Peyer's patch (tissue), 4 donors: ENCODE measurements around the gene ANG.

ENCODE experiments used
- CTCF ChIP-seq, 6 experiments: fragments of 450-650 bp in 4 of 6; fragments of 200-600 bp in 2 of 6; sonication (generic) in 1 of 6; IDR thresholded peaks; one replicate each; pipeline ENCODE4 v1.5.1; 2017 to 2019; ENCODE audit warnings: antibody characterized with exemption in 6 of 6, mild to moderate bottlenecking in 3 of 6, moderate library complexity in 1 of 6
- POLR2A ChIP-seq, 2 donors: fragments of 450-650 bp; IDR thresholded peaks; one replicate each; pipeline ENCODE4 v1.5.1; 2017; ENCODE audit warnings: antibody characterized with exemption in 2 of 2, mild to moderate bottlenecking in 2 of 2, moderate library complexity in 2 of 2

- no peak for TF ChIP-seq POLR2A (IDR thresholded peaks at IDR 0.05)
- no peak for TF ChIP-seq CTCF (IDR thresholded peaks at IDR 0.05)
These were observed 31.1 kb upstream of the ANG start for GRCh38 chr14:20657216-20658211.
